OCI-LY7 (cell line): Measurements from ENCODE around the gene HEG1. TPM values are rescaled to one million over a fixed set of nuclear protein-coding genes. Genes with fewer than 3 reads are reported as not detected.

ENCODE experiments used
- BruUV-seq: library from RNA; stranded (reverse); fragments of 400-500 nt; replicated peaks from 2 replicates; lab custom pipeline; 2021; lab: Mats Ljungman, UMichigan
- CTCF ChIA-PET: fragments of 300-600 bp; sonication (Branson Sonifier 250); formaldehyde crosslinking; loops from one replicate; lab custom pipeline; 2022; ENCODE audit warnings: antibody characterized with exemption; ENCODE audit not compliant: unreplicated experiment; lab: Charles Lee
- POLR2A ChIA-PET: fragments of 300-600 bp; sonication (Branson Sonifier 250); formaldehyde crosslinking; loops from one replicate; lab custom pipeline; 2022; ENCODE audit warnings: antibody characterized with exemption; lab: Charles Lee
- DNase-seq: peaks from one replicate; pipeline ENCODE4 v3.0.0-alpha.2; 2015; ENCODE audit warnings: low spot score
- H2AFZ ChIP-seq: fragments of 200-600 bp; sonication (generic), shearing (Covaris generic); 2 replicates; pipeline ENCODE4 v1.6.1; 2014; ENCODE audit warnings: mild to moderate bottlenecking, antibody characterized with exemption, low read length, moderate library complexity
- H3K27ac ChIP-seq: fragments of 200-600 bp; sonication (generic); 2 replicates; pipeline ENCODE4 v1.5.1; 2014; ENCODE audit warnings: mixed run types, low read depth, mild to moderate bottlenecking, moderate library complexity, low read length, inconsistent platforms; ENCODE audit not compliant: poor library complexity, severe bottlenecking
- H3K36me3 ChIP-seq: fragments of 200-600 bp; sonication (generic); 2 replicates; pipeline ENCODE4 v1.6.1; 2014; ENCODE audit warnings: mild to moderate bottlenecking, antibody characterized with exemption, low read length, moderate library complexity, mixed read lengths; ENCODE audit not compliant: insufficient read depth
- H3K4me1 ChIP-seq: fragments of 200-600 bp; sonication (generic); 2 replicates; pipeline ENCODE4 v1.5.1; 2014; ENCODE audit warnings: mild to moderate bottlenecking, low read length; ENCODE audit not compliant: insufficient read depth, poor library complexity, severe bottlenecking
- H3K4me2 ChIP-seq: fragments of 200-600 bp; sonication (generic); 2 replicates; pipeline ENCODE4 v1.6.1; 2014; ENCODE audit warnings: mild to moderate bottlenecking, low read length
- H3K4me3 ChIP-seq: fragments of 200-600 bp; sonication (generic); 2 replicates; pipeline ENCODE4 v1.5.1; 2014; ENCODE audit warnings: mild to moderate bottlenecking, low read depth, low read length; ENCODE audit not compliant: poor library complexity, severe bottlenecking
- H3K79me2 ChIP-seq: fragments of 200-600 bp; sonication (generic); 2 replicates; pipeline ENCODE4 v1.6.1; 2016; ENCODE audit warnings: low read depth, mild to moderate bottlenecking, low read length, moderate library complexity, mixed read lengths; ENCODE audit not compliant: insufficient read depth
- H3K9me2 ChIP-seq: fragments of 200-600 bp; sonication (generic); 2 replicates; pipeline ENCODE4 v1.6.1; 2016; ENCODE audit warnings: mild to moderate bottlenecking, low read length, mixed read lengths; ENCODE audit not compliant: insufficient read depth
- H3K9me3 ChIP-seq: fragments of 200-600 bp; sonication (generic); 2 replicates; pipeline ENCODE4 v1.6.1; 2014; ENCODE audit warnings: mild to moderate bottlenecking, mixed run types, low read length, mixed read lengths
- H4K20me1 ChIP-seq: fragments of 200-600 bp; sonication (generic); 2 replicates; pipeline ENCODE4 v1.6.1; 2014; ENCODE audit warnings: mild to moderate bottlenecking, antibody characterized with exemption, low read length, moderate library complexity, mixed read lengths; ENCODE audit not compliant: insufficient read depth
- EZH2phosphoT487 ChIP-seq: fragments of 200-600 bp; sonication (generic); IDR thresholded peaks from 2 replicates; pipeline ENCODE4 v1.6.1; 2018; ENCODE audit warnings: low read depth, borderline replicate concordance, mild to moderate bottlenecking, mixed run types, antibody characterized with exemption, low read length, moderate library complexity, mixed read lengths
- intact Hi-C: fragments of 100-400 bp; cut with micrococcal nuclease; formaldehyde crosslinking; loops from one replicate; pipeline ENCODE4 v1.10.0; 2022; ENCODE audit not compliant: unreplicated experiment
- total RNA-seq, 2 experiments: library from RNA; depleted of rRNA in 1 of 2; stranded (reverse); fragments of >200 nt in 1 of 2; shearing (Covaris generic) in 1 of 2; gene quantifications; 2 replicates each; pipeline ENCODE4 v1.2.3, GENCODE V29; 2014 to 2022
- TF ChIP-seq, protein P1 (sequence below): fragments of 200-600 bp; sonication (generic); conservative IDR thresholded peaks from 2 replicates; pipeline ENCODE4 v1.5.1; 2014; ENCODE audit warnings: mild to moderate bottlenecking, antibody characterized with exemption, low read length, moderate library complexity, mixed read lengths

Gene HEG1
- total RNA-seq, 2 experiments from 2014 or later, result 2.4 to 6.0 TPM

DNA sequence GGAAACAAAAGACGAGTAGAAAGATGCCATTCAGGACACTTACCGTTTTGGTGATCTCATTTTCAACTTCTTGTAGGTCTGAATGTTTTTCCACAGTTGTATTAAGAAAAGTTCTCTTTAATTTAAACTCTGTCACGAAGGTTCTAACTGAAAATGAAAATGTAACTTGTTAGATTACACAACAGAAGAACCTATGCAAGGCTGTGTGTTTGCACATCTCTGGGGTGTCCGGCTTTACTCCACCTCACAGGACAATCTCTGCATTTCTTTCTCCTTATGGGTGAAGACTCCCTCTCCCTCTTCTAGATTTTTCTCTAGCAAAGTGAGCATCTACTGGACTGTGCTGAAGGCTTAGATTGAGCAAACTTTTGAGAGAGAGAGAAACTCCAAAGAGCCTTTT, 50.6 kb downstream of the HEG1 start:
- Histone ChIP-seq H3K36me3 (no peaks in the 10 kb centered on the region), H3K9me2 (no peaks in the 10 kb centered on the region), H3K4me1 (no peaks in the 10 kb centered on the region), H3K4me2 (no peak overlapping the region), H2AFZ (no peak overlapping the region), H4K20me1 (no peaks in the 10 kb centered on the region), H3K4me3 (no peak overlapping the region), H3K27ac (no peak overlapping the region), H3K9me3 (no peaks in the 10 kb centered on the region), H3K79me2 (no peaks in the 10 kb centered on the region)
- BruUV-seq, result no TSS peak
- TF ChIP-seq EZH2phosphoT487, result no peak
- TF ChIP-seq, protein P1, sequence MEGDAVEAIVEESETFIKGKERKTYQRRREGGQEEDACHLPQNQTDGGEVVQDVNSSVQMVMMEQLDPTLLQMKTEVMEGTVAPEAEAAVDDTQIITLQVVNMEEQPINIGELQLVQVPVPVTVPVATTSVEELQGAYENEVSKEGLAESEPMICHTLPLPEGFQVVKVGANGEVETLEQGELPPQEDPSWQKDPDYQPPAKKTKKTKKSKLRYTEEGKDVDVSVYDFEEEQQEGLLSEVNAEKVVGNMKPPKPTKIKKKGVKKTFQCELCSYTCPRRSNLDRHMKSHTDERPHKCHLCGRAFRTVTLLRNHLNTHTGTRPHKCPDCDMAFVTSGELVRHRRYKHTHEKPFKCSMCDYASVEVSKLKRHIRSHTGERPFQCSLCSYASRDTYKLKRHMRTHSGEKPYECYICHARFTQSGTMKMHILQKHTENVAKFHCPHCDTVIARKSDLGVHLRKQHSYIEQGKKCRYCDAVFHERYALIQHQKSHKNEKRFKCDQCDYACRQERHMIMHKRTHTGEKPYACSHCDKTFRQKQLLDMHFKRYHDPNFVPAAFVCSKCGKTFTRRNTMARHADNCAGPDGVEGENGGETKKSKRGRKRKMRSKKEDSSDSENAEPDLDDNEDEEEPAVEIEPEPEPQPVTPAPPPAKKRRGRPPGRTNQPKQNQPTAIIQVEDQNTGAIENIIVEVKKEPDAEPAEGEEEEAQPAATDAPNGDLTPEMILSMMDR, result no peak
- ChIA-PET POLR2A (no interaction called here), CTCF (no interaction called here)
- intact Hi-C loops, result no loop called here
- DNase-seq, result no peak

DNA sequence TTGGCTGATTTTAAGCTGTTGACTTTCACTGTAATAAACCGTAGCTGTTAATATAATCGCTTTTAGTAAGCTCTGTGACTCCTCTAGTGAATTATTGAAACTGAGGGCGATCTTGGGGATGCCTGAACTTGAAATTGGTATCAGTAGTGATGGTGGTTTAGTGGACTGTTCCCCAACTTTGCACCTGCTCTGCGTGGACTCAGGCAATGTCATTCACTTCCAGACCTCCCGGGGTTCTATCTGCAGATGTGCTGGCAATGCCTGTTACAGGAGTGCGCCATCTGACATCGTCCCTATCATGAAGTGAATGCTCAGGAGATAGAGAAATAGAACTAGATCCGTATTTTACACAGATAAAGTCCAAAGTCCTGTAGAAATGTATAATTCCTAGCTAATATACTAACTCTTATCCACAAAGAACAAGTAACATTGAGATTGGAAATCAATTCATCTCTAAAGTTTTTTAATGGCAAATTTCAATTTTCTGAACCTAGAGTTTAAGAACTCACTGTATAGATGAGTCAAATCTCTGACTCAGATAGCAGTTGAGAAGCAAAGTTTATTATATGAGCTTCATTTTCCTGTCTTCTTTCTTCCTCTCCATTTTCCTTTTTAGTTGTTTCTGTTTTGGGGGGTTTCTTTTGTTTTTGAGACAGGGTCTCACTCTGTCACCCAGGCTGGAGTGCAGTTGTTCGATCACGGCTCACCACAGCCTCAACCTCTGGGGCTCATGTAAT, 51.8 kb downstream of the HEG1 start:
- no peaks in the 10 kb centered on the region for H3K9me3 ChIP-seq
- ChIA-PET POLR2A (no interaction called here), CTCF (no interaction called here)
- H3K9me2 ChIP-seq, result no peaks in the 10 kb centered on the region
- H3K4me1 ChIP-seq, result no peaks in the 10 kb centered on the region
- H4K20me1 ChIP-seq, result no peaks in the 10 kb centered on the region
- TF ChIP-seq EZH2phosphoT487, result no peak
- TF ChIP-seq, protein P1, result no peak
- no peak overlapping the region for H3K27ac ChIP-seq
- intact Hi-C loops, result no loop called here
- no TSS peak for BruUV-seq
- no peak overlapping the region for H3K4me3 ChIP-seq
- no peak for DNase-seq
- no peaks in the 10 kb centered on the region for H3K36me3 ChIP-seq
- no peak overlapping the region for H3K4me2 ChIP-seq
- no peak overlapping the region for H2AFZ ChIP-seq
- no peaks in the 10 kb centered on the region for H3K79me2 ChIP-seq

DNA sequence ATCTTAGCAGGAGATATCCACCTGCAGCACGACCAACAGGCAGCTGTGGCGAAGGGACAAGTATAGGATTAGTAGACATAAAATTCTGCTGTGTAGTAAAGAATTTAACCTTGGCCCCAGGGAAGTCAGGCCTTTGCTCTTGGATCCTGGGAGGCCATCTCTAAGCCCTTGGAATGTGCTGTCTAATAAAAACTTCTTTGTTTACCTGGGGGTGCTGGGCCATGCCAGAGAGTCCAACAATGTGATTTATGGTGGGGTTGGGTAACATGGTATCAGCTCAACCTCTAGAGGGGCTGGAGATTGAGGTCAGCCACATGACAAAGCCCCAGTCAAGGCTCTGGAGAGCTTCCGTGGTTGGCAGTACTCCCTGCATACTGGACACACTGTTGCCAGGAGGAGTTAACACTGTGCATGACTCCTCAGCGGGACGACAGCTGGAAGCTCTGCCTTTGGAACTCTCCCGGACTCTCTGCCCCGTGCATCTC, 52.4 kb downstream of the HEG1 start:
- Histone ChIP-seq H3K4me1 (no peaks in the 10 kb centered on the region), H3K36me3 (no peaks in the 10 kb centered on the region), H2AFZ (no peak overlapping the region), H3K79me2 (no peaks in the 10 kb centered on the region), H3K9me3 (no peaks in the 10 kb centered on the region), H4K20me1 (no peaks in the 10 kb centered on the region), H3K4me2 (no peak overlapping the region), H3K9me2 (no peaks in the 10 kb centered on the region), H3K4me3 (no peak overlapping the region), H3K27ac (no peak overlapping the region)
- DNase-seq, result no peak
- no TSS peak for BruUV-seq
- intact Hi-C loops, result no loop called here
- TF ChIP-seq, protein P1, result no peak
- no peak for TF ChIP-seq EZH2phosphoT487
- ChIA-PET POLR2A (no interaction called here), CTCF (no interaction called here)
